Bronchial epithelial cell (primary cell): Measurements from ENCODE around the gene DGLUCY. TPM values are rescaled to one million over a fixed set of nuclear protein-coding genes. Genes with fewer than 3 reads are reported as not detected.
"Not testable (repeated sequence)": the region's sequence is repeated elsewhere in the genome, so short reads cannot be mapped to it uniquely, and the experiment has no call there.

Experiments used
- DNase-seq: peaks from one replicate; pipeline ENCODE4 v3.0.0-alpha.2; 2010; ENCODE audit warnings: low read depth
- FAIRE-seq: peaks from 2 replicates; lab custom pipeline; 2011; peaks lifted over from hg19 to GRCh38; lab: Jason Lieb, UNC
- H3K27me3 ChIP-seq: 2 replicates; pipeline ENCODE4 v1.5.1; 2011; ENCODE audit warnings: low read length; ENCODE audit not compliant: control insufficient read depth, insufficient read depth
- H3K36me3 ChIP-seq: 2 replicates; pipeline ENCODE4 v1.5.1; 2011; ENCODE audit warnings: low read length; ENCODE audit not compliant: control insufficient read depth, insufficient read depth
- H3K4me3 ChIP-seq: 2 replicates; pipeline ENCODE4 v1.5.1; 2011; ENCODE audit warnings: mild to moderate bottlenecking, low read depth, low read length, control low read depth
- total RNA-seq: library from RNA; depleted of rRNA; stranded (reverse); fragments of >200 nt; gene quantifications from 2 replicates; pipeline ENCODE4 v1.2.1, GENCODE V29; 2014
- TF ChIP-seq, protein P1 (sequence below): IDR thresholded peaks from 2 replicates; pipeline ENCODE4 v1.5.1; 2011; ENCODE audit warnings: mild to moderate bottlenecking, moderate library complexity, low read length, control low read depth, inconsistent platforms; ENCODE audit not compliant: insufficient read depth, severe bottlenecking

Gene DGLUCY
- total RNA-seq, 1 donor from 2014 or later: 8.4 TPM

GRCh38 chr14:91075553-91075952, 38.3 kb upstream of the DGLUCY start:
- DNase-seq (no peak), FAIRE-seq (no peak)
- TF ChIP-seq, protein P1, sequence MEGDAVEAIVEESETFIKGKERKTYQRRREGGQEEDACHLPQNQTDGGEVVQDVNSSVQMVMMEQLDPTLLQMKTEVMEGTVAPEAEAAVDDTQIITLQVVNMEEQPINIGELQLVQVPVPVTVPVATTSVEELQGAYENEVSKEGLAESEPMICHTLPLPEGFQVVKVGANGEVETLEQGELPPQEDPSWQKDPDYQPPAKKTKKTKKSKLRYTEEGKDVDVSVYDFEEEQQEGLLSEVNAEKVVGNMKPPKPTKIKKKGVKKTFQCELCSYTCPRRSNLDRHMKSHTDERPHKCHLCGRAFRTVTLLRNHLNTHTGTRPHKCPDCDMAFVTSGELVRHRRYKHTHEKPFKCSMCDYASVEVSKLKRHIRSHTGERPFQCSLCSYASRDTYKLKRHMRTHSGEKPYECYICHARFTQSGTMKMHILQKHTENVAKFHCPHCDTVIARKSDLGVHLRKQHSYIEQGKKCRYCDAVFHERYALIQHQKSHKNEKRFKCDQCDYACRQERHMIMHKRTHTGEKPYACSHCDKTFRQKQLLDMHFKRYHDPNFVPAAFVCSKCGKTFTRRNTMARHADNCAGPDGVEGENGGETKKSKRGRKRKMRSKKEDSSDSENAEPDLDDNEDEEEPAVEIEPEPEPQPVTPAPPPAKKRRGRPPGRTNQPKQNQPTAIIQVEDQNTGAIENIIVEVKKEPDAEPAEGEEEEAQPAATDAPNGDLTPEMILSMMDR: no peak
- H3K4me3 ChIP-seq: no peak overlapping the region
- H3K36me3 ChIP-seq: no peaks in the 10 kb centered on the region
- H3K27me3 ChIP-seq: no peaks in the 10 kb centered on the region

DNA sequence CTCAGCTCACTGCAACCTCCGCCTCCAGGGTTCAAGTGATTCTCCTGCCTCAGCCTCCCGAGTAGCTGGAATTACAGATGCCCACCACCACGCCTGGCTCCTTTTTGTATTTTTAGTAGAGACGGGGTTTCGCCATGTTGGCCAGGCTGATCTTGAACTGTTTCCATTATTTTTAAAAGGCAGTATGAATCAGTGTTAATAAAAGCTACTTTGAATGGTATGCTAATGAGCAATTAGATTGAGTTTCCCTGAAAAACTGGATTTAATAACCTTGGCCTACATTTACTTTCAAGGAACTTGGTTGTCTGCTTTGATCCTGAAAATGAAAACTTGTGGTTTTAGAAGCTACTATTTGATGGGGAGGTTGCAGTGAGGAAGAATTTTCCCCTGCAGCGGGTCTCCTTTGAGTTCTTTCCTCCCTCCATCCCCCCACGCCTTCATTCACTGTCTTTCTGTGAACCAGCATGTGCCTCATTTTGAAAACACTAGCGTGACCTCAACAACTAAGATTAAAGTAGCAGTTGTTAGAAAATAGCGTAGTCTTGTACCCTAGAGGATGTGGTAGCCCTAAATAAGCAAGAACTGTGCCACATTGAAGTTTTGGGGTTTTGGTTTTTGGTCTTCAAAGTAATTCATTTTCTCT, 35.7 kb upstream of the DGLUCY start:
- FAIRE-seq: no peak
- TF ChIP-seq, protein P1: no peak
- Histone ChIP-seq H3K4me3 (no peak overlapping the region), H3K36me3 (no peaks in the 10 kb centered on the region), H3K27me3 (no peaks in the 10 kb centered on the region)
- no peak for DNase-seq

DNA sequence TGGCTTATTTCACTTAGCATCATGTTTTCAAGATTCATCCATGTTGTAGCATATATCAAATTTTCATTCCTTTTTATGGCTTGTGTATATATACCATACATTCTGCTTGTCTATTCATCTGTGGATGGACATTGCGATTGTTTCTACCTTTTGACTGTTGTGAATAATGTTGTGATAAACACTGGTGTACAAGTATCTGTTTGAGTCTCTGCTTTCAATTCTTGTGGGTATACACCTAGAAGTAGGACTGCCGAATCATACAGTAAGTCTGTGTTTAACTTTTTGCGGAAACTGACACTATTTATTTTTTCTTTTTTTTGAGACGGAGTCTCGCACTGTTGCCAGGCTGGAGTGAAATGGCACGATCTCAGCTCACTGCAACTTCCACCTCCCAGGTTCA, 33.8 kb upstream of the DGLUCY start:
- Histone ChIP-seq H3K36me3 (no peaks in the 10 kb centered on the region), H3K27me3 (no peaks in the 10 kb centered on the region), H3K4me3 (no peak overlapping the region)
- TF ChIP-seq, protein P1: no peak
- DNase-seq (no peak), FAIRE-seq (no peak)

GRCh38 chr14:91082282-91082681, 31.6 kb upstream of the DGLUCY start:
- no peak for DNase-seq
- no peak for FAIRE-seq
- no peak overlapping the region for H3K4me3 ChIP-seq
- TF ChIP-seq, protein P1: no peak
- no peaks in the 10 kb centered on the region for H3K27me3 ChIP-seq
- H3K36me3 ChIP-seq: no peaks in the 10 kb centered on the region

- H3K36me3 ChIP-seq: no peaks in the 10 kb centered on the region
- FAIRE-seq (no peak), DNase-seq (no peak)
- H3K27me3 ChIP-seq: no peaks in the 10 kb centered on the region
- no peak overlapping the region for H3K4me3 ChIP-seq
- TF ChIP-seq, protein P1: no peak
Observed at GRCh38 chr14:91084516-91084915, 29.4 kb upstream of the DGLUCY start.

GRCh38 chr14:91087470-91087869, 26.4 kb upstream of the DGLUCY start:
- H3K36me3 ChIP-seq, H3K27me3 ChIP-seq, H3K4me3 ChIP-seq, FAIRE-seq: not testable (repeated sequence)
- DNase-seq: peak; percentile 80
